DMS 273 treated with DMSO at 0.1 percent for 48 hours (cell line): ENCODE results near the gene VAMP4.
"Not testable (repeated sequence)": the region's sequence is repeated elsewhere in the genome, so short reads cannot be mapped to it uniquely, and the experiment has no call there.

Experiments used
- DNase-seq: peaks from one replicate; lab custom pipeline; 2025; lab: John Stamatoyannopoulos, UW

Gene VAMP4

GRCh38 chr1:171699531-171699930, 42.3 kb downstream of the VAMP4 start:
- DNase-seq: no peak

DNA sequence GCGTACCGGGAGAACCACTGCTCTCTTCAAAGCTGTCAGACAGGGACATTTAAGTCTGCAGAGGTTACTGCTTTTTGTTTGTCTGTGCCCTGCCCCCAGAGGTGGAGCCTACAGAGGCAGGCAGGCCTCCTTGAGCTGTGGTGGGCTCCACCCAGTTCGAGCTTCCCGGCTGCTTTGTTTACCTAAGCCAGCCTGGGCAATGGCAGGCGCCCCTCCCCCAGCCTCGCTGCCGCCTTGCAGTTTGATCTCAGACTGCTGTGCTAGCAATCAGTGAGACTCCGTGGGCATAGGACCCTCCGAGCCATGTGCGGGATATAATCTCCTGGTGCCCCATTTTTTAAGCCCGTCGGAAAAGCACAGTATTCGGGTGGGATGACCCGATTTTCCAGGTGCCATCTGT, 46.1 kb downstream of the VAMP4 start:
- DNase-seq: not testable (repeated sequence)

- not testable (repeated sequence) for DNase-seq
Measured at GRCh38 chr1:171693541-171693940, 48.3 kb downstream of the VAMP4 start.

GRCh38 chr1:171683870-171684269, 58.0 kb downstream of the VAMP4 start:
- no peak for DNase-seq

GRCh38 chr1:171680339-171680738, 61.5 kb downstream of the VAMP4 start:
- DNase-seq: no peak

GRCh38 chr1:171676823-171677222, 65.0 kb downstream of the VAMP4 start:
- no peak for DNase-seq

GRCh38 chr1:171674431-171675405, 67.1 kb downstream of the VAMP4 start:
- DNase-seq: no peak

- DNase-seq: no peak
Measured at GRCh38 chr1:171670739-171671138, 71.1 kb downstream of the VAMP4 start.

- DNase-seq: no peak
Measured at GRCh38 chr1:171668372-171668771, 73.5 kb downstream of the VAMP4 start.

DNA sequence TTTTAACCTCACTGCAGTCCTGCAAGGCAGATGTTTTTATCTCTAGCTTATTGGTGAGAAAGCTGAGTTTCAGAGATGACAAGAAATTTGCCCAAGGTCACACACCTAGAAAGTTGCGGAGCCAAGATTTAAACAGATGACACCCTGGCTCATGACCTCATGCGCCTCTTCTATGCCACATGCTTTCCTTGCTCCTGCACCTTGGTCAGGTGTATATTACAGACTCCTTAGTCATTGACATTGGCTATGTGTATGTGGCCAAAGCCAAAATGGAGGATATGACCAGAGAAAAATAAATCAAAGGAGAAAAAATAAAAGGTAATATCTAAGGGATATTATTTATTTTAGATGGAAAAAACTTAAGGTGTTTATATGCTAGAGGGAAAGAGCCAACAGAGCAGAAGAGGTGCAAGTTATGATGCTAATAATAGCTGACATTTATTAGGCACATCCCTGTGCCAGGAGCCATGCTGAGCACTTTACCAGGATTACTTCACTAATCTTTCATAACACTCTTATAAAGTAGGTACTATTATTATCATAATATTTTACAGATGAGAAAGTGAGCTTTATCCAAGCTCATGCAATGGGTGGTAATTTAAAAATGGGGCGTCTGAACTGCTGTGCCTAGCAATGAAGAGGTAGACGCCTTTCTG, 75.6 kb downstream of the VAMP4 start:
- no peak for DNase-seq

DNA sequence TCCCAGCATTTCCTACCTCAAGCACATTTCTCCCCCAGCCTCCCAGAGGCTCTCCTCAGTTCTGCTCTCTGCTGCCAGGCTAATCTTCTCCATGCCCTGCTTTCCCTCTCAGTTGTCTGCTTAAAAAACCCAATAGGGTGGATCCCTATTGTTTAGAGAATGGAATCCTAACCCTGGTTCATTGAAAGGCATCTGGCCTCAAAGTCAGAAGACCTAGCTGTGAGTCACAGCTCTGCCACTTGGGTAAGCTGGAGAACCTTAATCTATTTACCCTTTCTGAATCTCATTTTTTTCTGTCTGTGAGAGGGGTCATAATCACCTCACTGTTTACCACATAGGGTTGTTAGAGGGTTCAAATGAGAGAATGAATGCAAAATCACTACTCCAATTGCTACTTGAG, 76.9 kb downstream of the VAMP4 start:
- no peak for DNase-seq

DNA sequence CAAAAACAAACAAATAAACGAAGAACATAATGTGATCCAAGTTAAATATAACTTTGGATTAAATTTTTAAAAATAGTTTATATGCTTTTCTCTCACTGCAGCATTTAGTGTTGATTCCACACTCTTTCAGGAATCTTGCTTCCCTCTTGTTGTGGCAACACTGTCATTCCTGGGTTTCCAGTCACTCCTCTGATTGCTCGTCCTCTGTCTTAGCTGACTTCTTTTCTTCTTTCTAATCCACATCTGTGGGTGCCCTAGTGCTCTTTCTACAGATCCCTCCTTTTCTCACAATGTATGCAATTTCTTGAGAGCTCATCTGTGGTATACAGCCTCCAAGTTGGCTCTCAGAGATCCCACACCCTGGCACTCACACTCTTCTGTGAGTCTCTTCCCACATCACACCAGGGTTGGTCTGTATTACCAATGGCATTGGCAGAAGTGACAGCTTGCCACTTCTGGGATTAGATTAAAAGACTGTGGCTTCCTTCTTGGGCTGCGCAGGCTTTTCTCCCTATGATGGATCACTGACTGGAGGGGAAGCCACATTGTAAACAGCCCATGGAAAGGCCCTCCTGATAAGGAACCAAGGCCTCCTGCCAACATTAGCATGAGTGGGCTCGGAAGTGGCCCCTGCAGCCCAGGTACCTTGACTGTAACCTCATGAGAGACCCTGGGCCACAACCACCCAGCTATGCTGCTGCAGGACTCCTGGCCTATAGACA, 77.8 kb downstream of the VAMP4 start:
- no peak for DNase-seq

DNA sequence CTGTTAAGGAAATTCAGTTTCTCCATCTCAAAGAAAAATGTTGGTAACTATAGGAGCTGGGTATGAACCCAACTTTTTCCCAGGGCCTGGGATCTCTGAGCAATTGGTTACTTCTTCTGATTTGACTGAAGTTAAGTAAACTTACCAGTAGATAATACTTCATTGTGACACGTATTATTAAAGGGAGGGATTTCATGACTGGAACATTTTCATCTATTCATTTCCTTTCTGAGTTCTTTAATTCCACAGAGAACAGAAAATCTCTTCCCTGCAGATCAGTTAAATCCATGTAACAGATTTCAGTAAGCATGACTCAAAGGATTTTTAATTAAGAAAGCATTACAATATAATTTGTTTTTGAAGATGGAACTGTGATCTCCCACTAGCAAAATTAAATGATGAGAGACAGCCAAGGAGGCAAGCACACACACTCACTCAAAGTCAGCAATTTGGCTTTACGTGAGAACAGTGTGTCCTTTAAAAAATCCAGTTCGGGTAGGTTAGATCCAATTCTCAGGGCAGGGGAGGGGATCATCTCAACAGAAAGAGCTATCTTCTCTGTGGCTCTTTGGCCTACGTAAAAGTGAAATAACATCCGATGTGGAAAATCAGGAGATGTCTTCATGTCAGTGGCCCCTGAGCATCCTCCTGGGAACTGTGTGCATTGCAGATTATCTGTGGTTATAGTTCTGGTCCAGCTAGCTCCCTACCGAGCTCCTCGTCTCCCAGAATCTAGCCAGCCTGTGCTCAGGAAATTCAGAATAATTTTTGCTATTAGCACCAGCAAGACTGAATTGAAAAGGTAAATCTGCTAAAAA, 78.6 kb downstream of the VAMP4 start:
- no peak for DNase-seq

DNA sequence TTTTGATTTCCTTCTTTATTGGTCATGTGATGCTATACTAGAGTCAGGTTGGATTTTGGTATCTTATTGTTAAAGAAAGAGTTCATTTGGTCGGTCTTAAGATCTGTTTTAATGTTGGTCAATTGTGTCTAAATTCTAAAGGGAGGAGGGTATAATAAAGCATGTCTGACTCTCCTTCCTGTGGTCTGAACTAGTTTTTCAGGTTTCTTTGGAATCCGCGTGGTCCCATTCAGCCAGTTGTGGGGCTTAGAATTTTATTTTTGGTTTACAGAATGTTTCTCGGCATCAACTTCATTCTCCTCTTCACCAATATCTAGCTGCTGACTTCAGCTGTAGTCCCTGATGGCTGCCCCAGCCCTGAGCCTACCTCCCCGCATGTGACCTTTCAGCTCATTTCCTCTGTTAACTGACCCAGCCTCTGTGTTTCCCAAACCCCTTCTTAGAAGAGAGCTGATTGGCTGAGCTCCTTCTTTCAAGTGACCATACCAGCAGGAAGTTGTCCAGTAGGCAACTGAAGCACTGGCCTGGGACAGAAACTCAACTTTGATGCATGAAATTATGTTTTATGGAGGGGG, 80.7 kb downstream of the VAMP4 start:
- DNase-seq: no peak

DNA sequence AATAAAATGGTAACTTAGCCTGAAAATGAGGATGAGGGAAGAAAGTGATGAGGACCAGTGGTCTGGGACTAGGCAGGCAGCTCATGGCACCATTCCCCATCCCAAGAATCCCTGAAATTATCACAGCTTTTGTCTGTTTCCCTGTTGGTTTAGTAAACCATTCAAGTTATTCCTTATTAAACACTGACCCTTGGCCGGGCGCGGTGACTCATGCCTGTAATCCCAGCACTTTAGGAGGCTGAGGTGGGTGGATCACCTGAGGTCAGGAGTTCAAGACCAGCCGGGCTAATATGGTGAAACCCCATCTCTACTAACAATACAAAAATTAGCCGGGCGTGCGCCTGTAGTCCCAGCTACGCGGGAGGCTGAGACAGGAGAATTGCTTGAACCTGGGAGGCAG, 85.7 kb downstream of the VAMP4 start:
- DNase-seq: not testable (repeated sequence)

GRCh38 chr1:171655746-171656116, 86.1 kb downstream of the VAMP4 start:
- DNase-seq: no peak

GRCh38 chr1:171654942-171655745, 86.7 kb downstream of the VAMP4 start:
- DNase-seq: no peak

GRCh38 chr1:171654201-171654941, 87.5 kb downstream of the VAMP4 start:
- DNase-seq: no peak

DNA sequence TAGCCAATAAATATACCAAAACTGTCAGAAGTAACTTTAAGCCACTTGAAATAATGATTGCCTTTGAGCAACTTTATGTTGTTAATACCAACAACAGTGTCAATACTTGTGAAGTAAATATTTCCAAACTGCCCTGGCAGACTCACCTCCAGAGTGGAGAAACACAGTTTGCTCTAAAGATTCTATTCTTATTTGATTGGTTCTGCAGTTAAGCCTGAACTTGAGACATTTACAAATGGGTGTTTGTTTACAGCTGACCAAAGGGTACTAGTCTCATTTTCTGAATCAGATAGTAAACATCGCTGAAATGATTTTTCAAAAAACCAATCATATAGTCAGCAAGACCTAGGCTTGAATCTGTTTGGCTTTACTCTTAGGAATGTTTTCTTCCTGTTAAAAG, 88.1 kb downstream of the VAMP4 start:
- no peak for DNase-seq
